H1 (cell line): ENCODE measurements around the gene GAPDH. TPM values are rescaled to one million over a fixed set of nuclear protein-coding genes. Genes with fewer than 3 reads are reported as not detected.
A peak's percentile ranks its signal among the peaks of the same experiment; 100 is the strongest.

Source experiments
- CTCF ChIA-PET: fragments of 300-600 bp; sonication (Branson Sonifier 250); formaldehyde crosslinking; loops from one replicate; lab custom pipeline; 2021; ENCODE audit not compliant: partially characterized antibody; lab: Charles Lee
- POLR2A ChIA-PET: fragments of 300-600 bp; sonication (Branson Sonifier 250); formaldehyde crosslinking; loops from one replicate; lab custom pipeline; 2021; ENCODE audit warnings: inconsistent platforms; ENCODE audit not compliant: partially characterized antibody; lab: Charles Lee
- DNase-seq, 2 experiments: peaks; one replicate each; pipeline versions ENCODE4 v3.0.0 to v3.0.0-alpha.2; 2010 to 2022; ENCODE audit warnings: low spot score in 2 of 2, low read depth in 1 of 2, mixed read lengths in 1 of 2
- FAIRE-seq: peaks from 2 replicates; lab custom pipeline; 2011; peaks lifted over from hg19 to GRCh38; lab: Jason Lieb, UNC
- H2AFZ ChIP-seq: 2 replicates; pipeline ENCODE4 v1.8.1; 2012; ENCODE audit warnings: low read length, inconsistent platforms
- H2AK5ac ChIP-seq: 2 replicates; pipeline ENCODE4 v1.6.1; 2013; ENCODE audit warnings: low read depth, low read length
- H2BK120ac ChIP-seq: replicated peaks from 2 replicates; pipeline ENCODE3; 2013; ENCODE audit warnings: low read depth, low read length, inconsistent platforms
- H2BK12ac ChIP-seq: 2 replicates; pipeline ENCODE4 v1.6.1; 2013; ENCODE audit warnings: low read depth, low read length
- H2BK15ac ChIP-seq: 2 replicates; pipeline ENCODE4 v1.6.1; 2013; ENCODE audit warnings: low read length
- H2BK20ac ChIP-seq: 2 replicates; pipeline ENCODE4 v1.6.1; 2013; ENCODE audit warnings: low read length
- H2BK5ac ChIP-seq: 2 replicates; pipeline ENCODE4 v1.6.1; 2013; ENCODE audit warnings: low read depth, low read length
- H3K14ac ChIP-seq: 2 replicates; pipeline ENCODE4 v1.6.1; 2013; ENCODE audit warnings: inconsistent platforms; ENCODE audit not compliant: insufficient read length
- H3K18ac ChIP-seq: 2 replicates; pipeline ENCODE4 v1.6.1; 2013; ENCODE audit warnings: low read length; ENCODE audit errors: extremely low read depth
- H3K23ac ChIP-seq: 2 replicates; pipeline ENCODE4 v1.6.1; 2013; ENCODE audit warnings: inconsistent platforms; ENCODE audit not compliant: insufficient read length
- H3K23me2 ChIP-seq: 2 replicates; pipeline ENCODE4 v1.6.1; 2013; ENCODE audit warnings: low read depth, low read length
- H3K27ac ChIP-seq: 2 replicates; pipeline ENCODE4 v1.6.1; 2011; ENCODE audit warnings: low read depth, low read length, inconsistent platforms
- H3K27me3 ChIP-seq, 4 experiments: replicated peaks in 1 of 4; 1 replicate in 1 of 4; 2 replicates in 3 of 4; pipeline versions ENCODE4 v1.6.1 to v1.8.1; 2011 to 2013; ENCODE audit warnings: low read length in 3 of 4, mild to moderate bottlenecking in 3 of 4, inconsistent platforms in 2 of 4, mixed read lengths in 2 of 4, moderate library complexity in 1 of 4; ENCODE audit not compliant: control insufficient read depth in 3 of 4, insufficient read depth in 3 of 4; ENCODE audit errors: extremely low read depth in 1 of 4
- H3K36me3 ChIP-seq, 4 experiments: 2 replicates each; pipeline versions ENCODE4 v1.6.1 to v1.8.1; 2011 to 2013; ENCODE audit warnings: mild to moderate bottlenecking in 4 of 4, low read length in 3 of 4, moderate library complexity in 2 of 4, control low read depth in 1 of 4, inconsistent platforms in 1 of 4; ENCODE audit not compliant: insufficient read depth in 4 of 4, control insufficient read depth in 2 of 4
- H3K4ac ChIP-seq: replicated peaks from 2 replicates; pipeline ENCODE3; 2013; ENCODE audit warnings: low read length, low read depth, mixed read lengths, inconsistent platforms; ENCODE audit not compliant: insufficient read length
- H3K4me1 ChIP-seq, 4 experiments: replicated peaks in 1 of 4; 1 replicate in 1 of 4; 2 replicates in 3 of 4; pipeline versions ENCODE4 v1.6.1 to v1.8.1; 2011 to 2013; ENCODE audit warnings: low read length in 3 of 4, inconsistent platforms in 2 of 4, mixed read lengths in 1 of 4; ENCODE audit not compliant: insufficient read depth in 4 of 4, control insufficient read depth in 3 of 4
- H3K4me2 ChIP-seq, 2 experiments: 2 replicates each; pipeline versions ENCODE4 v1.6.1 to v1.8.1; 2011 to 2013; ENCODE audit warnings: low read depth in 2 of 2, low read length in 2 of 2, control low read depth in 1 of 2, inconsistent platforms in 1 of 2, mild to moderate bottlenecking in 1 of 2; ENCODE audit not compliant: insufficient read depth in 1 of 2
- H3K4me3 ChIP-seq, 4 experiments: fragments of 200-600, 300-600 bp in 1 of 4; sonication (generic), shearing (Covaris generic), sonication (Bioruptor Twin) in 1 of 4; 2 replicates each; pipeline versions ENCODE4 v1.5.1 to v1.8.1; 2011 to 2016; ENCODE audit warnings: low read length in 4 of 4, low read depth in 3 of 4, control low read depth in 2 of 4, inconsistent platforms in 2 of 4, mild to moderate bottlenecking in 2 of 4, mixed read lengths in 1 of 4, moderate library complexity in 1 of 4; ENCODE audit not compliant: insufficient read depth in 2 of 4; ENCODE audit errors: extremely low read depth in 1 of 4
- H3K56ac ChIP-seq: replicated peaks from 2 replicates; pipeline ENCODE3; 2013; ENCODE audit warnings: low read depth, mild to moderate bottlenecking, mixed read lengths, low read length, inconsistent platforms; ENCODE audit not compliant: insufficient read length
- H3K79me1 ChIP-seq: 2 replicates; pipeline ENCODE4 v1.6.1; 2013; ENCODE audit warnings: low read depth, low read length, control low read depth
- H3K79me2 ChIP-seq, 2 experiments: 2 replicates each; pipeline versions ENCODE4 v1.6.1 to v1.8.1; 2012 to 2013; ENCODE audit warnings: low read length in 2 of 2, mild to moderate bottlenecking in 2 of 2, inconsistent platforms in 1 of 2; ENCODE audit not compliant: insufficient read depth in 2 of 2, control insufficient read depth in 1 of 2
- H3K9ac ChIP-seq, 4 experiments: replicated peaks in 1 of 4; 1 replicate in 1 of 4; 2 replicates in 3 of 4; pipeline versions ENCODE4 v1.6.1 to v1.8.1; 2011 to 2013; ENCODE audit warnings: low read depth in 3 of 4, low read length in 3 of 4, control low read depth in 2 of 4, mild to moderate bottlenecking in 2 of 4, moderate library complexity in 2 of 4, inconsistent platforms in 1 of 4; ENCODE audit errors: extremely low read depth in 1 of 4
- H3K9me3 ChIP-seq, 2 experiments: 2 replicates each; pipeline versions ENCODE4 v1.6.1 to v1.8.1; 2012 to 2013; ENCODE audit warnings: mild to moderate bottlenecking in 2 of 2, moderate library complexity in 2 of 2, control low read depth in 1 of 2, inconsistent platforms in 1 of 2, low read depth in 1 of 2, low read length in 1 of 2, mixed read lengths in 1 of 2; ENCODE audit not compliant: insufficient read depth in 2 of 2
- H4K20me1 ChIP-seq, 2 experiments: replicated peaks in 1 of 2; 2 replicates each; pipeline versions ENCODE3 to v1.8.1; 2011 to 2013; ENCODE audit warnings: inconsistent platforms in 2 of 2, low read length in 2 of 2, mild to moderate bottlenecking in 1 of 2; ENCODE audit not compliant: insufficient read depth in 2 of 2, control insufficient read depth in 1 of 2
- H4K5ac ChIP-seq: 2 replicates; pipeline ENCODE4 v1.6.1; 2013; ENCODE audit warnings: low read length, low read depth, mixed read lengths, inconsistent platforms; ENCODE audit not compliant: insufficient read length
- H4K8ac ChIP-seq: 2 replicates; pipeline ENCODE4 v1.8.0; 2013; ENCODE audit warnings: mild to moderate bottlenecking, moderate library complexity, low read length, inconsistent platforms; ENCODE audit not compliant: insufficient read depth; ENCODE audit errors: extremely low read depth
- H4K91ac ChIP-seq: replicated peaks from 2 replicates; pipeline ENCODE3; 2013; ENCODE audit warnings: low read length, mixed read lengths, inconsistent platforms; ENCODE audit not compliant: insufficient read length
- CHD2 ChIP-seq: IDR thresholded peaks from 2 replicates; pipeline ENCODE4 v1.6.1; 2012; ENCODE audit warnings: low read length, improper control_type of control experiment
- GABPA ChIP-seq: IDR thresholded peaks from 2 replicates; pipeline ENCODE4 v1.6.1; 2011; ENCODE audit warnings: mild to moderate bottlenecking, low read length, moderate library complexity, borderline replicate concordance; ENCODE audit not compliant: insufficient read depth
- POLR2A ChIP-seq, 2 experiments: IDR thresholded peaks; 1 replicate in 1 of 2; 2 replicates in 1 of 2; pipeline ENCODE4 v1.6.1; 2011; ENCODE audit warnings: low read depth in 2 of 2, low read length in 2 of 2, mild to moderate bottlenecking in 2 of 2; ENCODE audit errors: control extremely low read depth in 1 of 2
- POLR2AphosphoS5 ChIP-seq: IDR thresholded peaks from 2 replicates; pipeline ENCODE4 v1.6.1; 2011; ENCODE audit warnings: low read depth, low read length
- TAF7 ChIP-seq: optimal IDR thresholded peaks from 2 replicates; pipeline ENCODE3; 2011; ENCODE audit warnings: low read depth, mild to moderate bottlenecking, inconsistent platforms, low read length, moderate library complexity, borderline replicate concordance
- TCF12 ChIP-seq: IDR thresholded peaks from 2 replicates; pipeline ENCODE4 v1.6.1; 2011; ENCODE audit warnings: low read depth, mild to moderate bottlenecking, low read length
- WGBS, 2 experiments: shearing (Covaris generic) in 1 of 2; methylation state at CpG; one replicate each; pipeline versions ENCODE4 v1.1.6 to v1.1.7; 2013 to 2015; ENCODE audit warnings: low lambda C conversion rate in 2 of 2, mixed read lengths in 2 of 2, inconsistent platforms in 1 of 2, low coverage in 1 of 2, missing lambda C conversion rate in 1 of 2; ENCODE audit not compliant: insufficient replicate concordance in 2 of 2, insufficient coverage in 1 of 2, insufficient read length in 1 of 2; ENCODE audit errors: extremely low coverage in 1 of 2, missing lambda C conversion rate in 1 of 2; 5-methylcytosine and 5-hydroxymethylcytosine counted together
- polyA plus RNA-seq, 7 experiments: library from polyadenylated mRNA; depleted of rRNA in 3 of 7; stranded (reverse) in 5 of 7; unstranded in 2 of 7; fragments of >200 nt in 5 of 7; fragments of 200-250 nt in 2 of 7; gene quantifications; 1 replicate in 5 of 7; 2 replicates in 1 of 7; 4 replicates in 1 of 7; pipeline versions ENCODE4 v1.2.1 to v1.2.3, GENCODE V29; 2011 to 2013; ENCODE audit warnings: missing spikeins in 2 of 7, mixed read lengths in 2 of 7
- total RNA-seq: library from RNA; stranded (reverse); fragmentation: NEBNext Ultra II Directional; extraction: Animal tissue kit (Norgen Biotek cat#: 25700); gene quantifications from 2 replicates; pipeline ENCODE4 v1.2.1, GENCODE V29; 2021

GAPDH gene
- total and polyA plus RNA-seq, 2 of the 8 experiments (the other 6 are each of a cell fraction or from before 2014, with no cell fraction given) = 5,175 to 15,878 TPM

DNA sequence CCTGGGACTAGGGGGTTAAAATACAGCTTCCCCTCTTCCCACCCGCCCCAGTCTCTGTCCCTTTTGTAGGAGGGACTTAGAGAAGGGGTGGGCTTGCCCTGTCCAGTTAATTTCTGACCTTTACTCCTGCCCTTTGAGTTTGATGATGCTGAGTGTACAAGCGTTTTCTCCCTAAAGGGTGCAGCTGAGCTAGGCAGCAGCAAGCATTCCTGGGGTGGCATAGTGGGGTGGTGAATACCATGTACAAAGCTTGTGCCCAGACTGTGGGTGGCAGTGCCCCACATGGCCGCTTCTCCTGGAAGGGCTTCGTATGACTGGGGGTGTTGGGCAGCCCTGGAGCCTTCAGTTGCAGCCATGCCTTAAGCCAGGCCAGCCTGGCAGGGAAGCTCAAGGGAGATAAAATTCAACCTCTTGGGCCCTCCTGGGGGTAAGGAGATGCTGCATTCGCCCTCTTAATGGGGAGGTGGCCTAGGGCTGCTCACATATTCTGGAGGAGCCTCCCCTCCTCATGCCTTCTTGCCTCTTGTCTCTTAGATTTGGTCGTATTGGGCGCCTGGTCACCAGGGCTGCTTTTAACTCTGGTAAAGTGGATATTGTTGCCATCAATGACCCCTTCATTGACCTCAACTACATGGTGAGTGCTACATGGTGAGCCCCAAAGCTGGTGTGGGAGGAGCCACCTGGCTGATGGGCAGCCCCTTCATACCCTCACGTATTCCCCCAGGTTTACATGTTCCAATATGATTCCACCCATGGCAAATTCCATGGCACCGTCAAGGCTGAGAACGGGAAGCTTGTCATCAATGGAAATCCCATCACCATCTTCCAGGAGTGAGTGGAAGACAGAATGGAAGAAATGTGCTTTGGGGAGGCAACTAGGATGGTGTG lies 1.9 kb downstream of the GAPDH start:
- peaks cover 16% of the 10 kb centered on the region for H3K23me2 ChIP-seq
- H3K79me1 ChIP-seq = no peaks in the 10 kb centered on the region; the same call in 1 of the 2 replicates
- H3K4me2 ChIP-seq = peak overlapping the region; percentile 80 to 91
- DNase-seq (no peak), FAIRE-seq (no peak)
- H3K9me3 ChIP-seq = no peaks in the 10 kb centered on the region
- peak overlapping the region; percentile 96 for H3K56ac ChIP-seq
- H2AFZ ChIP-seq = no peak overlapping the region
- H3K27me3 ChIP-seq = no peaks in the 10 kb centered on the region
- no peak overlapping the region for H3K18ac ChIP-seq
- H3K79me2 ChIP-seq = peaks cover 3 to 28% of the 10 kb centered on the region in 2 experiments; a peak in 3 of 4 replicates
- peaks cover 23 to 43% (median 29%) of the 10 kb centered on the region in 4 experiments for H3K36me3 ChIP-seq
- peak overlapping the region; percentile 89 to 99 (median 98); a peak in 6 of 7 replicates for H3K9ac ChIP-seq
- H2BK120ac ChIP-seq = no peak overlapping the region
- TF ChIP-seq GABPA = no peak
- no peak for TF ChIP-seq CHD2
- TF ChIP-seq POLR2AphosphoS5 = peak; percentile 79
- no peak for TF ChIP-seq TCF12
- peak; percentile 22 for TF ChIP-seq TAF7
- TF ChIP-seq POLR2A (IDR thresholded peaks at IDR 0.05; ENCODE audit: control extremely low read depth in 1 of 2, low read depth in 2 of 2, low read length in 2 of 2) = peak in 1 of 2 experiments; percentile 60; a peak in 2 of 3 replicates
- no peak overlapping the region for H4K91ac ChIP-seq
- H3K4me3 ChIP-seq = peak overlapping the region; percentile 83 to 98 (median 90)
- POLR2A ChIA-PET = interaction anchor here (0.6 to 11.4 kb wide), 46 partner anchors 7 to 392 kb away, joined by 3 to 665 read pairs (median 6); partner anchors contain the start of genes CDCA3, CHD4, IFFO1 and MRPL51
- H3K27ac ChIP-seq = peak overlapping the region; percentile 98; the same call in 1 of the 2 replicates
- H4K20me1 ChIP-seq = peaks cover 10 to 23% of the 10 kb centered on the region in 2 experiments
- H2BK5ac ChIP-seq = peak overlapping the region; percentile 48; the same call in 1 of the 2 replicates
- H2BK15ac ChIP-seq = no peak overlapping the region
- no peak overlapping the region for H4K5ac ChIP-seq
- CTCF ChIA-PET = interaction anchor here (1.1 to 24.9 kb wide), 5 partner anchors 8 to 230 kb away, joined by 3 to 462 read pairs (median 3); partner anchors contain the start of genes IFFO1 and NOP2
- H2BK20ac ChIP-seq = no peak overlapping the region
- 0 out of 2 replicates have a peak overlapping the region, but pooled peaks have one; percentile 66 for H4K8ac ChIP-seq
- peaks cover 0 to 25% (median 21%) of the 10 kb centered on the region in 4 experiments; a peak in 6 of 7 replicates for H3K4me1 ChIP-seq
- H2AK5ac ChIP-seq = no peak overlapping the region
- no peak overlapping the region for H2BK12ac ChIP-seq
- H3K4ac ChIP-seq = no peak overlapping the region
- 64% methylated on average over 10 of the region's 10 CpGs; no CpG with 5 or more reads in 1 of the 2 experiments for WGBS, 2 experiments
- no peak overlapping the region for H3K14ac ChIP-seq
- H3K23ac ChIP-seq = no peak overlapping the region
